ENCODE results near the gene GATA5. TPM values are rescaled to one million over a fixed set of nuclear protein-coding genes. Genes with fewer than 3 reads are reported as not detected.

The GATA5 gene
- polyA plus RNA-seq, 1 of the 3 experiments (the other 2 are of a cell fraction): not detected

DNA sequence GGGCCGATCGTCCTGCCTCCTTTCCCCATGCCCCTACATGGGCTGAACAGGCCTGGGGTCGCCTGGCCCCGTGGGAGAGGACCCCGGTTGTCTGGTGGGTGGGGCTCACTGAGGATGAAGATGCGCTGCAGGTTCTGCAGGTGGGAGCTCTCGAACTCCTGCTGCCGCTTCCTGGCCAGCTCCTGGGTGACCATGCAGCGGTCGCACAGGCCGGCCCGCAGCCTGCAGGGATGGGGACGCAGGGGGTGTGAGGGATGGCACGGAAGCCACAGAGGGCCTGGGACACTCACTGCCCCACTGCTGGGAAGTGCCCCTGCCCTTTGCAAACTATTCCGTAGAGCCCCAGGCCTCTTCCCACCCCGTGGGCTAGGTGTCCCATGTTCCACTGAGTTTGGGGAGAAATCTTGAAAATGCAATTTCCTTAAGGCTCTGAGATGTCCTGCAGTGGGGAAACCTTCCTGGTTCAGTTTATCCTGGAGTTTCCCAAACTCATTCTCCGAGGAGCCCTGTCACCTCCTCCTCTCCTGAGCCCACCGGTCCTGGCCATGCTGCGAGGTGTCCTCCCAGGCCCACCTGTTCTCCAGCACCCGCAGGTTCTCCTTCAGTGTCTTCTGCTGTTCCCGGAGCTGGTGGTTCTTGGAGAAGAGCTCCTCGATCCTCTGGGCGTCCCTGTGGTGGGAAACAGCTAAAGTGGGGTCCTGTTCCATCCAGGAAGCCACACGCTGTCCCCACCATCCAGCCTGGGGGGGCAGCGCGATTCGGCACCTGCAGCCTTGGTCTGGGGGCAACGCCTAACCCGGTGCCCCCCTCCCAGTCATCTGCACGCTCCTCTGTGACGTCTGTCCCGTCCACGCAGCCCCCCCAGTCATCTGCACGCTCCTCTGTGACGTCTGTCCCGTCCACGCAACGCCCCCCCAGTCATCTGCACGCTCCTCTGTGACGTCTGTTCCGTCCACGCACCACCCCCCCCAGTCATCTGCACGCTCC lies 58.9 kb downstream of the GATA5 start:
- WGBS (ENCODE audit: low lambda C conversion rate): 64% methylated on average over 28 of the region's 43 CpGs
- POLR2A ChIA-PET: no interaction called here

DNA sequence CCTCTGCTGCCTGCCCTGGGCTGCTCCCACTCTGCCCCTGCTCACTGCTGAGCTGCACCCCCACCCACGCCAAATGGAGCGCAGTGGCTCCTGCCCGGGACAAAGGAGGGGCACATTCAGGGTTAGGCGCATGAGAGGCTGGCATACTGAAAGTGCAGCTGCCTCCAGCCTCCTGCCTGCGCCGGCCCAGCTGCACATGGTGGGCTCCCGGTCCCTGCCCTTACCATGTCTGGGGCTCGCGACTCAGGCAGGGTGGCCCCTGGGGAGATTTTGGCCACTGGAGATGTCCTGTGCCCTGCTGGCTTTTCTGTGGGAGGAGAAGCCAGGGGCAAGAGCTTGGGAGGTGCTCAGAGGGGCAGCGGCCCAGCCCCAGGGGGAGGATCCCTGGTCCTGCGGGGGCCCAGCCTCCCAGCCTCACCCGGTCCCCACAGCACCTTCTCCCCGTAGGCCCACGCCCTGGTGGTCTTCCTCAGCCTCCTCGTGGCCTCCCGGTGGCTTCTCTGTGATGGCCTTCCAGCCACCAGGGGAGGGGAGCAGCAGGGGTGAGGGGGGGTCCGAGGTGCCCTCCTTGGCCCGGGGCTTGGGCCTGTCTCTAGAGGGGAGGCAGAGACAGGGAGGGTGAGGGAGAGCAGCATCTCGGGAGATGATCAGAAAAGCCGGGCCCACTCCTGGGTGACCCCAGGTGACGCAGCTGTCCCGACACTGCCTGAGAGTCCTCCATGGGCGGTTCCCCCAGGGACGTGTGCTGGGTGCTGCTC lies 60.3 kb downstream of the GATA5 start:
- Histone ChIP-seq H3K27ac (ENCODE audit: low read depth in 2 of 2, low read length in 1 of 2) (no peak overlapping the region), H3K4me2 (no peak overlapping the region), H3K9me2 (no peaks in the 10 kb centered on the region), H3K9me3 (no peaks in the 10 kb centered on the region), H3F3A (replicated peaks; ENCODE audit: insufficient read depth) (no peaks in the 10 kb centered on the region), H4K20me1 (ENCODE audit: insufficient read depth) (no peaks in the 10 kb centered on the region), H3K27me3 (ENCODE audit: insufficient read depth) (no peaks in the 10 kb centered on the region), H2AFZ (ENCODE audit: low read depth) (no peak overlapping the region), H3K79me2 (ENCODE audit: insufficient read depth) (no peaks in the 10 kb centered on the region), H3K4me3 (ENCODE audit: low read depth in 2 of 2, low read length in 1 of 2) (no peak overlapping the region), H3K4me1 (ENCODE audit: control insufficient read depth in 1 of 2, insufficient read depth in 2 of 2, low read depth in 1 of 2, low read length in 1 of 2) (peaks cover 0 to 9% of the 10 kb centered on the region in 2 experiments; a peak in 1 of 4 replicates), H3K9ac (no peak overlapping the region), H3K36me3 (replicated peaks in 1 of 2; ENCODE audit: control insufficient read depth in 1 of 2, insufficient read depth in 2 of 2, low read length in 1 of 2) (no peaks in the 10 kb centered on the region)
- WGBS (ENCODE audit: low lambda C conversion rate): 55% methylated on average over 10 of the region's 24 CpGs
- POLR2A ChIA-PET: no interaction called here
- no peak for DNase-seq
- CTCF ChIA-PET: interaction anchor here (1.6 kb wide), 1 partner anchor 201 kb away, joined by 5 read pairs; no protein-coding TSS in a partner anchor
- TF ChIP-seq, protein P1, sequence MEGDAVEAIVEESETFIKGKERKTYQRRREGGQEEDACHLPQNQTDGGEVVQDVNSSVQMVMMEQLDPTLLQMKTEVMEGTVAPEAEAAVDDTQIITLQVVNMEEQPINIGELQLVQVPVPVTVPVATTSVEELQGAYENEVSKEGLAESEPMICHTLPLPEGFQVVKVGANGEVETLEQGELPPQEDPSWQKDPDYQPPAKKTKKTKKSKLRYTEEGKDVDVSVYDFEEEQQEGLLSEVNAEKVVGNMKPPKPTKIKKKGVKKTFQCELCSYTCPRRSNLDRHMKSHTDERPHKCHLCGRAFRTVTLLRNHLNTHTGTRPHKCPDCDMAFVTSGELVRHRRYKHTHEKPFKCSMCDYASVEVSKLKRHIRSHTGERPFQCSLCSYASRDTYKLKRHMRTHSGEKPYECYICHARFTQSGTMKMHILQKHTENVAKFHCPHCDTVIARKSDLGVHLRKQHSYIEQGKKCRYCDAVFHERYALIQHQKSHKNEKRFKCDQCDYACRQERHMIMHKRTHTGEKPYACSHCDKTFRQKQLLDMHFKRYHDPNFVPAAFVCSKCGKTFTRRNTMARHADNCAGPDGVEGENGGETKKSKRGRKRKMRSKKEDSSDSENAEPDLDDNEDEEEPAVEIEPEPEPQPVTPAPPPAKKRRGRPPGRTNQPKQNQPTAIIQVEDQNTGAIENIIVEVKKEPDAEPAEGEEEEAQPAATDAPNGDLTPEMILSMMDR (IDR thresholded peaks at IDR 0.05): no peak
- TF ChIP-seq, protein P2, sequence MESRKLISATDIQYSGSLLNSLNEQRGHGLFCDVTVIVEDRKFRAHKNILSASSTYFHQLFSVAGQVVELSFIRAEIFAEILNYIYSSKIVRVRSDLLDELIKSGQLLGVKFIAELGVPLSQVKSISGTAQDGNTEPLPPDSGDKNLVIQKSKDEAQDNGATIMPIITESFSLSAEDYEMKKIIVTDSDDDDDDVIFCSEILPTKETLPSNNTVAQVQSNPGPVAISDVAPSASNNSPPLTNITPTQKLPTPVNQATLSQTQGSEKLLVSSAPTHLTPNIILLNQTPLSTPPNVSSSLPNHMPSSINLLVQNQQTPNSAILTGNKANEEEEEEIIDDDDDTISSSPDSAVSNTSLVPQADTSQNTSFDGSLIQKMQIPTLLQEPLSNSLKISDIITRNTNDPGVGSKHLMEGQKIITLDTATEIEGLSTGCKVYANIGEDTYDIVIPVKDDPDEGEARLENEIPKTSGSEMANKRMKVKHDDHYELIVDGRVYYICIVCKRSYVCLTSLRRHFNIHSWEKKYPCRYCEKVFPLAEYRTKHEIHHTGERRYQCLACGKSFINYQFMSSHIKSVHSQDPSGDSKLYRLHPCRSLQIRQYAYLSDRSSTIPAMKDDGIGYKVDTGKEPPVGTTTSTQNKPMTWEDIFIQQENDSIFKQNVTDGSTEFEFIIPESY (IDR thresholded peaks at IDR 0.05; ENCODE audit: borderline replicate concordance, low read depth): no peak
- no peak for TF ChIP-seq SIN3A (IDR thresholded peaks at IDR 0.05; ENCODE audit: borderline replicate concordance, low read depth, low read length)
- no peak for TF ChIP-seq RFX5 (IDR thresholded peaks at IDR 0.05; ENCODE audit: low read length)
- TF ChIP-seq TEAD4 (IDR thresholded peaks at IDR 0.05; ENCODE audit: borderline replicate concordance, insufficient read depth): no peak
- TF ChIP-seq, protein P3, sequence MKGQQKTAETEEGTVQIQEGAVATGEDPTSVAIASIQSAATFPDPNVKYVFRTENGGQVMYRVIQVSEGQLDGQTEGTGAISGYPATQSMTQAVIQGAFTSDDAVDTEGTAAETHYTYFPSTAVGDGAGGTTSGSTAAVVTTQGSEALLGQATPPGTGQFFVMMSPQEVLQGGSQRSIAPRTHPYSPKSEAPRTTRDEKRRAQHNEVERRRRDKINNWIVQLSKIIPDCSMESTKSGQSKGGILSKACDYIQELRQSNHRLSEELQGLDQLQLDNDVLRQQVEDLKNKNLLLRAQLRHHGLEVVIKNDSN (IDR thresholded peaks at IDR 0.05; ENCODE audit: borderline replicate concordance, low read depth): no peak
- no peak for TF ChIP-seq GATA2 (CRISPR knock-in tag; IDR thresholded peaks at IDR 0.05)
- TF ChIP-seq RXRA (IDR thresholded peaks at IDR 0.05; ENCODE audit: borderline replicate concordance, low read depth): no peak
- TF ChIP-seq, protein P4, sequence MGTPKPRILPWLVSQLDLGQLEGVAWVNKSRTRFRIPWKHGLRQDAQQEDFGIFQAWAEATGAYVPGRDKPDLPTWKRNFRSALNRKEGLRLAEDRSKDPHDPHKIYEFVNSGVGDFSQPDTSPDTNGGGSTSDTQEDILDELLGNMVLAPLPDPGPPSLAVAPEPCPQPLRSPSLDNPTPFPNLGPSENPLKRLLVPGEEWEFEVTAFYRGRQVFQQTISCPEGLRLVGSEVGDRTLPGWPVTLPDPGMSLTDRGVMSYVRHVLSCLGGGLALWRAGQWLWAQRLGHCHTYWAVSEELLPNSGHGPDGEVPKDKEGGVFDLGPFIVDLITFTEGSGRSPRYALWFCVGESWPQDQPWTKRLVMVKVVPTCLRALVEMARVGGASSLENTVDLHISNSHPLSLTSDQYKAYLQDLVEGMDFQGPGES (IDR thresholded peaks at IDR 0.05; ENCODE audit: low read depth, low read length): no peak
- no peak for TF ChIP-seq EZH2phosphoT487 (IDR thresholded peaks at IDR 0.05; ENCODE audit: borderline replicate concordance, low read depth)
- no peak for TF ChIP-seq CHD2 (IDR thresholded peaks at IDR 0.05; ENCODE audit: low read length, partially characterized antibody)
- TF ChIP-seq NFIC (IDR thresholded peaks at IDR 0.05; ENCODE audit: borderline replicate concordance): no peak
- TF ChIP-seq MXI1 (IDR thresholded peaks at IDR 0.05; ENCODE audit: low read depth, low read length): no peak
- TF ChIP-seq FOXM1 (IDR thresholded peaks at IDR 0.05; ENCODE audit: low read depth): no peak

More for the DNA sequence above, 58.9 kb downstream of the GATA5 start:
- DNase-seq: no peak
- Histone ChIP-seq H3F3A (replicated peaks; ENCODE audit: insufficient read depth) (no peaks in the 10 kb centered on the region), H3K79me2 (ENCODE audit: insufficient read depth) (no peaks in the 10 kb centered on the region), H3K27me3 (ENCODE audit: insufficient read depth) (no peaks in the 10 kb centered on the region), H3K4me1 (ENCODE audit: control insufficient read depth in 1 of 2, insufficient read depth in 2 of 2, low read depth in 1 of 2, low read length in 1 of 2) (no peaks in the 10 kb centered on the region; a peak in 1 of 4 replicates), H3K9ac (no peak overlapping the region), H3K9me2 (no peaks in the 10 kb centered on the region), H2AFZ (ENCODE audit: low read depth) (no peak overlapping the region), H3K9me3 (no peaks in the 10 kb centered on the region), H3K36me3 (replicated peaks in 1 of 2; ENCODE audit: control insufficient read depth in 1 of 2, insufficient read depth in 2 of 2, low read length in 1 of 2) (no peaks in the 10 kb centered on the region), H3K4me2 (no peak overlapping the region), H3K27ac (ENCODE audit: low read depth in 2 of 2, low read length in 1 of 2) (no peak overlapping the region), H4K20me1 (ENCODE audit: insufficient read depth) (no peaks in the 10 kb centered on the region), H3K4me3 (ENCODE audit: low read depth in 2 of 2, low read length in 1 of 2) (no peak overlapping the region)
- CTCF ChIA-PET: interaction anchor here (1.6 kb wide), 1 partner anchor 200 kb away, joined by 5 read pairs; no protein-coding TSS in a partner anchor
- TF ChIP-seq, protein P4 (IDR thresholded peaks at IDR 0.05; ENCODE audit: low read depth, low read length): no peak
